ENCODE measurements around the gene MRC2. TPM values are rescaled to one million over a fixed set of nuclear protein-coding genes. Genes with fewer than 3 reads are reported as not detected.

The MRC2 gene
- total and polyA plus RNA-seq, 9 of the 15 experiments (the other 6 are each of a cell fraction or from before 2014, with no cell fraction given) = 0.28 to 11.5 (median 6.6) TPM

GRCh38 chr17:62701706-62702085 is 74.2 kb downstream of the MRC2 start:
- POLR2A ChIA-PET = no interaction called here
- Histone ChIP-seq H3K79me2 (ENCODE audit: control insufficient read depth, insufficient read depth, low read length) (no peaks in the 10 kb centered on the region), H3K4me1 (replicated peaks in 1 of 2; ENCODE audit: control insufficient read depth in 2 of 2, insufficient read depth in 2 of 2, low read length in 2 of 2) (peaks cover 4 to 23% of the 10 kb centered on the region in 2 experiments; a peak in 4 of 5 replicates), H3K36me3 (ENCODE audit: control insufficient read depth, insufficient read depth, low read length) (no peaks in the 10 kb centered on the region), H3K9ac (ENCODE audit: insufficient read depth in 1 of 2, low read depth in 2 of 2, low read length in 2 of 2) (no peak overlapping the region), H3K27me3 (ENCODE audit: control insufficient read depth in 2 of 2, insufficient read depth in 2 of 2, low read length in 2 of 2) (peaks cover 8 to 22% of the 10 kb centered on the region in 2 experiments; a peak in 3 of 5 replicates), H3K4me2 (ENCODE audit: insufficient read depth, low read length) (no peak overlapping the region), H3K4me3 (no peak overlapping the region), H4K20me1 (replicated peaks; ENCODE audit: control insufficient read depth, insufficient read depth, low read length) (no peaks in the 10 kb centered on the region), H2AFZ (ENCODE audit: low read depth, low read length) (peak overlapping the region; percentile 55), H3K27ac (ENCODE audit: extremely low read depth, low read depth, low read length) (no peak overlapping the region), H3K9me3 (replicated peaks; ENCODE audit: control insufficient read depth, insufficient read depth, low read depth, low read length) (no peaks in the 10 kb centered on the region), H3K9me1 (ENCODE audit: control insufficient read depth, insufficient read depth, low read length) (no peaks in the 10 kb centered on the region)
- in situ Hi-C loops (cut with MboI) = loop anchor here (25.0 kb wide), 1 partner anchor 261 kb away; the partner anchor contains the start of gene TANC2
- DNase-seq (ENCODE audit: extremely low read depth in 1 of 4, low spot score in 3 of 4) (no peak), ATAC-seq (no peak), FAIRE-seq (no peak)
- TF ChIP-seq NR4A1 (CRISPR knock-in tag; IDR thresholded peaks at IDR 0.05) = no peak
- no peak for TF ChIP-seq NR4A1 (tag; IDR thresholded peaks at IDR 0.05)
- TF ChIP-seq BCOR (IDR thresholded peaks at IDR 0.05) = peak; percentile 25; the same call in 1 of the 2 replicates
- no TSS peak for BruUV-seq (replicated peaks)
- CTCF ChIA-PET (ENCODE audit: low intra/inter-chr PET ratio) = no interaction called here
- intact Hi-C loops (cut with micrococcal nuclease) = loop anchor here (5.0 kb wide), 1 partner anchor 706 kb away; no protein-coding TSS in a partner anchor
- WGBS (ENCODE audit: insufficient coverage, low coverage, missing lambda C conversion rate) = 27% methylated on average over 8 of the region's 8 CpGs

- Histone ChIP-seq H3K27ac (ENCODE audit: extremely low read depth, low read depth, low read length) (no peak overlapping the region), H3K4me3 (no peak overlapping the region), H3K79me2 (ENCODE audit: control insufficient read depth, insufficient read depth, low read length) (no peaks in the 10 kb centered on the region), H2AFZ (ENCODE audit: low read depth, low read length) (no peak overlapping the region), H4K20me1 (replicated peaks; ENCODE audit: control insufficient read depth, insufficient read depth, low read length) (no peaks in the 10 kb centered on the region), H3K36me3 (ENCODE audit: control insufficient read depth, insufficient read depth, low read length) (no peaks in the 10 kb centered on the region), H3K9me1 (ENCODE audit: control insufficient read depth, insufficient read depth, low read length) (no peaks in the 10 kb centered on the region), H3K4me2 (ENCODE audit: insufficient read depth, low read length) (peak overlapping the region; percentile 75; the same call in 1 of the 2 replicates), H3K4me1 (replicated peaks in 1 of 2; ENCODE audit: control insufficient read depth in 2 of 2, insufficient read depth in 2 of 2, low read length in 2 of 2) (peaks cover 4 to 21% of the 10 kb centered on the region in 2 experiments; a peak in 4 of 5 replicates), H3K9ac (ENCODE audit: insufficient read depth in 1 of 2, low read depth in 2 of 2, low read length in 2 of 2) (peak overlapping the region in 1 of 2 experiments; percentile 82; a peak in 1 of 4 replicates), H3K9me3 (replicated peaks; ENCODE audit: control insufficient read depth, insufficient read depth, low read depth, low read length) (no peaks in the 10 kb centered on the region), H3K27me3 (ENCODE audit: control insufficient read depth in 2 of 2, insufficient read depth in 2 of 2, low read length in 2 of 2) (peaks cover 8 to 29% of the 10 kb centered on the region in 2 experiments; a peak in 3 of 5 replicates)
- ChIA-PET CTCF (ENCODE audit: low intra/inter-chr PET ratio) (interaction anchor here (0.9 to 1.4 kb wide), 3 partner anchors 31 to 704 kb away, joined by 4 to 14 read pairs (median 5); no protein-coding TSS in a partner anchor), POLR2A (interaction anchor here (0.6 kb wide), 1 partner anchor 264 kb away, joined by 4 read pairs; no protein-coding TSS in a partner anchor)
- in situ Hi-C loops (cut with MboI) = loop anchor here (25.0 kb wide), 1 partner anchor 259 kb away; the partner anchor contains the start of gene TANC2
- BruUV-seq (replicated peaks) = no TSS peak
- 32% methylated on average over 6 of the region's 6 CpGs for WGBS (ENCODE audit: insufficient coverage, low coverage, missing lambda C conversion rate)
- TF ChIP-seq RFX7 (CRISPR knock-in tag; IDR thresholded peaks at IDR 0.05) (no peak), NONO (IDR thresholded peaks at IDR 0.05; ENCODE audit: low read depth in 2 of 2, low read length in 1 of 2) (no peak), PPARD (CRISPR knock-in tag; IDR thresholded peaks at IDR 0.05) (no peak), ZSCAN29 (IDR thresholded peaks at IDR 0.05) (no peak), ID3 (CRISPR knock-in tag; IDR thresholded peaks at IDR 0.05) (no peak), ID3 (tag; IDR thresholded peaks at IDR 0.05) (no peak)
- no peak for FAIRE-seq
- no peak for DNase-seq (ENCODE audit: extremely low read depth in 1 of 4, low spot score in 3 of 4)
- intact Hi-C loops (cut with micrococcal nuclease) = loop anchor here (5.0 kb wide), 1 partner anchor 704 kb away; no protein-coding TSS in a partner anchor
- no peak for ATAC-seq
These were observed 75.3 kb downstream of the MRC2 start for GRCh38 chr17:62702746-62703260.

Measured in K562 (cell line).